Stimulated activated CD8-positive, alpha-beta memory T cell treated with anti-CD3 and anti-CD28 coated beads, Interleukin-15, amount 100 ng/mL, for 1 hour (primary cell): ENCODE results near the gene PHKG2.
A peak's percentile ranks its signal among the peaks of the same experiment; 100 is the strongest.
"Not testable (repeated sequence)": the region's sequence is repeated elsewhere in the genome, so short reads cannot be mapped to it uniquely, and the experiment has no call there.

ENCODE experiments used
- DNase-seq: peaks from one replicate; pipeline ENCODE4 v3.0.0-alpha.2; 2020; ENCODE audit warnings: low read depth

Gene PHKG2

GRCh38 chr16:30747799-30748633, at the start of gene PHKG2:
Gene PHKG2 (plus strand): TSS chr16:30748425. CDS start chr16:30748821, 396 bp downstream.
- peak; percentile 84 for DNase-seq

- peak; percentile 50 for DNase-seq
Observed at GRCh38 chr16:30698816-30699614, 49.2 kb upstream of the PHKG2 start, which contains the start of gene SRCAP. Gene SRCAP (plus strand): TSS chr16:30699171. CDS start chr16:30700825, 1,654 bp downstream.

- no peak for DNase-seq
Observed at GRCh38 chr16:30699615-30700099, 48.6 kb upstream of the PHKG2 start.

- DNase-seq, result no peak
Observed at GRCh38 chr16:30700491-30700890, 47.7 kb upstream of the PHKG2 start.

GRCh38 chr16:30700971-30701370, 47.3 kb upstream of the PHKG2 start:
- DNase-seq, result no peak

- not testable (repeated sequence) for DNase-seq
Observed at GRCh38 chr16:30703071-30703470, 45.2 kb upstream of the PHKG2 start.

GRCh38 chr16:30703971-30704370, 44.3 kb upstream of the PHKG2 start:
- DNase-seq, result no peak

GRCh38 chr16:30706046-30706445, 42.2 kb upstream of the PHKG2 start:
- DNase-seq, result no peak

GRCh38 chr16:30710971-30711370, 37.3 kb upstream of the PHKG2 start:
- no peak for DNase-seq

- DNase-seq, result no peak
Observed at GRCh38 chr16:30711712-30712111, 36.5 kb upstream of the PHKG2 start.

GRCh38 chr16:30715750-30716445, 32.3 kb upstream of the PHKG2 start:
- peak; percentile 15 for DNase-seq

- no peak for DNase-seq
Observed at GRCh38 chr16:30720086-30720485, 28.1 kb upstream of the PHKG2 start.

GRCh38 chr16:30720694-30721093, 27.5 kb upstream of the PHKG2 start:
- no peak for DNase-seq

- DNase-seq, result no peak
Observed at GRCh38 chr16:30721167-30721566, 27.1 kb upstream of the PHKG2 start.

GRCh38 chr16:30721606-30722005, 26.6 kb upstream of the PHKG2 start:
- DNase-seq, result no peak

- no peak for DNase-seq
Observed at GRCh38 chr16:30722443-30722842, 25.8 kb upstream of the PHKG2 start.

GRCh38 chr16:30722916-30723315, 25.3 kb upstream of the PHKG2 start:
- no peak for DNase-seq

- DNase-seq, result no peak
Observed at GRCh38 chr16:30723725-30724355, 24.4 kb upstream of the PHKG2 start.

GRCh38 chr16:30724641-30725417, 23.4 kb upstream of the PHKG2 start:
- no peak for DNase-seq

GRCh38 chr16:30725418-30725792, 22.8 kb upstream of the PHKG2 start:
- DNase-seq, result no peak

- no peak for DNase-seq
Observed at GRCh38 chr16:30728321-30728720, 19.9 kb upstream of the PHKG2 start.
